SU-DHL-6 (cell line): ENCODE measurements around the gene SLC40A1.

Source experiments
- H2AFZ ChIP-seq: fragments of 200-600 bp; sonication (generic); 2 replicates; pipeline ENCODE4 v1.6.1; 2014; ENCODE audit warnings: low read depth, mild to moderate bottlenecking, moderate library complexity, mixed read lengths, antibody characterized with exemption, low read length; ENCODE audit not compliant: severe bottlenecking
- H3F3A ChIP-seq: fragments of 200-600 bp; shearing (Covaris generic); 2 replicates; pipeline ENCODE4 v1.6.0; 2016; ENCODE audit warnings: antibody characterized with exemption, mild to moderate bottlenecking; ENCODE audit not compliant: insufficient read depth
- H3K27ac ChIP-seq: fragments of 200-600 bp; sonication (generic); 2 replicates; pipeline ENCODE4 v1.5.1; 2016; ENCODE audit warnings: low read depth, mild to moderate bottlenecking, low read length, moderate library complexity, mixed read lengths
- H3K27me3 ChIP-seq: fragments of 200-600 bp; sonication (generic), shearing (Covaris generic); 2 replicates; pipeline ENCODE4 v1.6.0; 2014; ENCODE audit warnings: mild to moderate bottlenecking, low read length
- H3K36me3 ChIP-seq: fragments of 200-600 bp; sonication (generic); 2 replicates; pipeline ENCODE4 v1.6.1; 2014; ENCODE audit warnings: mild to moderate bottlenecking, low read length, mixed read lengths
- H3K4me2 ChIP-seq: fragments of 300-600, 200-600 bp; shearing (Covaris generic), sonication (generic); 2 replicates; pipeline ENCODE4 v1.6.0; 2014; ENCODE audit warnings: low read length, low read depth, mild to moderate bottlenecking; ENCODE audit not compliant: poor library complexity, severe bottlenecking
- H3K4me3 ChIP-seq: fragments of 200-600 bp; sonication (generic); 2 replicates; pipeline ENCODE4 v1.5.1; 2014; ENCODE audit warnings: antibody characterized with exemption, low read length, mild to moderate bottlenecking, mixed read lengths; ENCODE audit not compliant: insufficient read depth, poor library complexity, severe bottlenecking
- H3K79me2 ChIP-seq: fragments of 200-600 bp; sonication (generic); 2 replicates; pipeline ENCODE4 v1.6.1; 2014; ENCODE audit warnings: mild to moderate bottlenecking, low read length, moderate library complexity; ENCODE audit not compliant: insufficient read depth
- H3K9ac ChIP-seq: fragments of 200-600 bp; sonication (generic); 2 replicates; pipeline ENCODE4 v1.7.0; 2014; ENCODE audit warnings: mild to moderate bottlenecking, low read length
- H3K9me2 ChIP-seq: fragments of 200-600 bp; sonication (generic); replicated peaks from 2 replicates; pipeline ENCODE4 v1.6.1; 2014; ENCODE audit warnings: low read length; ENCODE audit not compliant: insufficient read depth
- H3K9me3 ChIP-seq: fragments of 200-600 bp; sonication (generic); 2 replicates; pipeline ENCODE4 v1.6.1; 2014; ENCODE audit warnings: low read length, mixed read lengths; ENCODE audit not compliant: insufficient read depth
- H4K20me1 ChIP-seq: fragments of 200-600 bp; sonication (generic); 2 replicates; pipeline ENCODE4 v1.6.1; 2014; ENCODE audit warnings: low read depth, mild to moderate bottlenecking, antibody characterized with exemption, low read length, moderate library complexity, mixed read lengths
- CTCF ChIP-seq: fragments of 200-600 bp; sonication (generic); IDR thresholded peaks from one replicate; pipeline ENCODE4 v1.5.1; 2017; ENCODE audit warnings: antibody characterized with exemption, mild to moderate bottlenecking, low read length, moderate library complexity; ENCODE audit not compliant: insufficient read depth, poor library complexity, severe bottlenecking
- EZH2phosphoT487 ChIP-seq: fragments of 200-600 bp; sonication (generic), shearing (Covaris generic); conservative IDR thresholded peaks from 2 replicates; pipeline ENCODE4 v1.6.1; 2018; ENCODE audit warnings: mild to moderate bottlenecking, antibody characterized with exemption, low read length, moderate library complexity, mixed read lengths

SLC40A1 gene

DNA sequence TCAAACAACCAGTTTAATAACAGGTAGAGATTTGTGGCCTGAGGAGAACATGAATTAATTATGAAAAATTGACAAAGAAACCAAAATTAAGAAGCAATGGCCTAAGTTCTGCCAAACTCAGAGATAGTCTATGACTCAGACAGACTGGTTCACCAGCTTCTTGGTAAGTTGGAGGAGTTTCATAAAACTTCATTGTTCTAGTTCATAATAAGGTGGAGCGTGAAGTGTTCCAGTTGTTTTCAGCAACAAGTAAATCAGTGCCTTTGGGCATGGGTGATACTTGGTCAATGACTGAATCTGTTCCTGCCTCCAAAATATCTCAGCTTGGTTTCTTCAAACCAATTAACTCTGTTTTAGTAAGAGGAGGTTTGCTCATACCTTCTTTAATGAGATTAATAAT is 40.0 kb downstream of the SLC40A1 start:
- TF ChIP-seq EZH2phosphoT487 (no peak), CTCF (no peak)
- Histone ChIP-seq H3K27ac (no peak overlapping the region), H3K36me3 (no peaks in the 10 kb centered on the region), H3K4me3 (no peak overlapping the region), H3F3A (no peaks in the 10 kb centered on the region), H3K9ac (no peak overlapping the region), H3K27me3 (no peaks in the 10 kb centered on the region), H3K9me3 (no peaks in the 10 kb centered on the region), H3K79me2 (no peaks in the 10 kb centered on the region), H2AFZ (no peak overlapping the region), H3K4me2 (no peak overlapping the region), H3K9me2 (no peaks in the 10 kb centered on the region), H4K20me1 (no peaks in the 10 kb centered on the region)

- Histone ChIP-seq H2AFZ (no peak overlapping the region), H3K4me3 (no peak overlapping the region), H3K9me2 (no peaks in the 10 kb centered on the region), H3K9me3 (no peaks in the 10 kb centered on the region), H3K27me3 (no peaks in the 10 kb centered on the region), H3K79me2 (no peaks in the 10 kb centered on the region), H3K27ac (no peak overlapping the region), H3K9ac (no peak overlapping the region), H3K36me3 (no peaks in the 10 kb centered on the region), H3K4me2 (no peak overlapping the region), H3F3A (no peaks in the 10 kb centered on the region), H4K20me1 (no peaks in the 10 kb centered on the region)
- TF ChIP-seq CTCF (no peak), EZH2phosphoT487 (no peak)
These were observed 42.2 kb downstream of the SLC40A1 start for GRCh38 chr2:189538402-189538801.

GRCh38 chr2:189536830-189537229 is 43.8 kb downstream of the SLC40A1 start:
- H4K20me1 ChIP-seq: no peaks in the 10 kb centered on the region
- no peaks in the 10 kb centered on the region for H3K36me3 ChIP-seq
- H3K27ac ChIP-seq: no peak overlapping the region
- H3K9me2 ChIP-seq: no peaks in the 10 kb centered on the region
- H3K9me3 ChIP-seq: no peaks in the 10 kb centered on the region
- no peaks in the 10 kb centered on the region for H3F3A ChIP-seq
- H3K9ac ChIP-seq: no peak overlapping the region
- H2AFZ ChIP-seq: no peak overlapping the region
- H3K27me3 ChIP-seq: no peaks in the 10 kb centered on the region
- no peak for TF ChIP-seq CTCF
- no peak for TF ChIP-seq EZH2phosphoT487
- no peaks in the 10 kb centered on the region for H3K79me2 ChIP-seq
- H3K4me3 ChIP-seq: no peak overlapping the region
- no peak overlapping the region for H3K4me2 ChIP-seq
